Activated CD8-positive, alpha-beta memory T cell treated with anti-CD3 and anti-CD28 coated beads for 24 hours (primary cell): ENCODE data around the gene THOC6.

Source experiments
- DNase-seq: peaks from one replicate; pipeline ENCODE4 v3.0.0-alpha.2; 2020

The THOC6 gene

GRCh38 chr16:3017794-3018506 is 5.9 kb upstream of the THOC6 start, which contains the start of gene CLDN6:
Gene CLDN6, minus strand, starts transcription at chr16:3018183. Its CDS starts 2,162 bp downstream, at chr16:3016021.
- no peak for DNase-seq

GRCh38 chr16:3019594-3020246 is 4.1 kb upstream of the THOC6 start:
- DNase-seq = no peak

GRCh38 chr16:3020247-3020603 is 3.6 kb upstream of the THOC6 start, which contains the start of gene TNFRSF12A:
Gene TNFRSF12A, plus strand, starts transcription at chr16:3020368. Its CDS starts 30 bp downstream, at chr16:3020398.
- peak; percentile 86 for DNase-seq

DNA sequence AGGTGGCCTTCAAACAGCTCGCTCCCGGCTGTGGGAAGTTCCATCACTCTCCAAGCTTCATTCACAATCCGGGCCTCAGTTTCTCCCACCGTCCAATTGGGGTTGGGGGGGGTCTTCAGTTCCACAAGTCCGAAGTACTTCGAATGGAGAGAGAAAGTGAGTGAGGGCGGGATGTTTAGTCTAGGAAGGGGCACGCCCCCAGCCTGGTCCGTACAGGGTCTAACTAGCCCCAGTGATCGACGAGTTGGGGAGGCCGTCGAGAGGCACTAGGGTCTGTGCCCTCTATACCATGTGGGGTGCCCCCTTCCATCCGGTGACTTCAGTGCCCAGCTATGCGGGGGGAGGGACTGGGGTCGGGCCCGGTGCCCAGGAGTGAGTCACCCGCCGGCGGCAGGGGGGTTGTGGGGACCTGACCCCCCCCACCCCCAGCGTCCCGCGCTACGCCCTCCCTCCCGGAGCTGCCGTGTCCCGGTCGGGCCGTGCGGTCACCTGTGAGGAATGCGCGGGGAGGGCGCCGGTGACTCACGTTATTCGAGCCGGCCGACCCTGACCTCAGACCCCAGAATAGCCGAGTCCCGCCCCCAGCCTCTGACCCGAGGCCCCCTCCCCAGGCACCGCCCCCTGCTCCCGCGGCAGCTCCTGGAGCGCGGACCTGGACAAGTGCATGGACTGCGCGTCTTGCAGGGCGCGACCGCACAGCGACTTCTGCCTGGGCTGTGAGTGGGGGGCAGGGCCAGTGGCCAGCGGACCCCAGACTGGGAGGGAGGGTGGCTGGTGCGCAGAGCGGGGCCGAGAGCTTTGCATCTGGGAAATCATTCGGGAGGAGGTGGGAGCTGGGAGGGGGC is 3.0 kb upstream of the THOC6 start:
- DNase-seq = peak; percentile 79

- DNase-seq = peak; percentile 86
These were observed 2.2 kb upstream of the THOC6 start for GRCh38 chr16:3021449-3022207.

DNA sequence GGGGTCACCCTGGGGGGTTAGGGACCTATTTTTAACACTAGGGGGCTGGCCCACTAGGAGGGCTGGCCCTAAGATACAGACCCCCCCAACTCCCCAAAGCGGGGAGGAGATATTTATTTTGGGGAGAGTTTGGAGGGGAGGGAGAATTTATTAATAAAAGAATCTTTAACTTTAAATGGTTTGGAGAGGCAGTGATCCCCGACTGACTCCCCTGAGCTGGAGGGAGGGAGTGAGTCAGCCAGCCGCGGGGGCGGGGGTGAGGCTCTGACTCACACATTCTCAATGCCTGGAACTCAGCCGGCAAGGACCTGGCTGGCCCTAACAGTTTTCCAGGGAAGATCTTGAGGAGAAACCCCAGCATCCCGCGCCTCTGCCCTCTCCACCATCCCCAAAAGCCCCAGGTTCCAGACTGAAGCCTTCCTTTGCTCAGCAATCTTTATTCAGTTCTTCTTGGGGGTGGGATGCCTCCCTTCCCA is 1.6 kb upstream of the THOC6 start:
- DNase-seq = peak; percentile 93

GRCh38 chr16:3022684-3023414 is 986 bp upstream of the THOC6 start:
- peak; percentile 75 for DNase-seq

- DNase-seq = no peak
These were observed 493 bp upstream of the THOC6 start for GRCh38 chr16:3023415-3023668.

- no peak for DNase-seq
These were observed 1.5 kb downstream of the THOC6 start for GRCh38 chr16:3025032-3026002.

DNA sequence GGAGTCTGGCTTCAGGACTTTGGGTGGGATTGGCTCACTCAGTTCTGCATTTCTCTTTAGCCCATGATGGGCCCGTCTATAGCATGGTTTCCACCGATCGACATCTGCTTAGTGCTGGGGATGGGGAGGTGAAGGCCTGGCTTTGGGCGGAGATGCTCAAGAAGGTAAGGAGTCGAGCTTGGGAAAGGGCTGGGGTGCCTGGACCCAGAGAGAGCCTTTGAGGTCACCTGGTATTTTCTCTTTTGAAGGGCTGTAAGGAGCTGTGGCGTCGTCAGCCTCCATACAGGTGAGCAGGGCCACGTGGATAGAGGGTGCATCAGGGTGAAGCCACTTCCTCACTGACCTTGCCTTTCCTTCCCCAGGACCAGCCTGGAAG is 2.2 kb downstream of the THOC6 start:
- DNase-seq = no peak

DNA sequence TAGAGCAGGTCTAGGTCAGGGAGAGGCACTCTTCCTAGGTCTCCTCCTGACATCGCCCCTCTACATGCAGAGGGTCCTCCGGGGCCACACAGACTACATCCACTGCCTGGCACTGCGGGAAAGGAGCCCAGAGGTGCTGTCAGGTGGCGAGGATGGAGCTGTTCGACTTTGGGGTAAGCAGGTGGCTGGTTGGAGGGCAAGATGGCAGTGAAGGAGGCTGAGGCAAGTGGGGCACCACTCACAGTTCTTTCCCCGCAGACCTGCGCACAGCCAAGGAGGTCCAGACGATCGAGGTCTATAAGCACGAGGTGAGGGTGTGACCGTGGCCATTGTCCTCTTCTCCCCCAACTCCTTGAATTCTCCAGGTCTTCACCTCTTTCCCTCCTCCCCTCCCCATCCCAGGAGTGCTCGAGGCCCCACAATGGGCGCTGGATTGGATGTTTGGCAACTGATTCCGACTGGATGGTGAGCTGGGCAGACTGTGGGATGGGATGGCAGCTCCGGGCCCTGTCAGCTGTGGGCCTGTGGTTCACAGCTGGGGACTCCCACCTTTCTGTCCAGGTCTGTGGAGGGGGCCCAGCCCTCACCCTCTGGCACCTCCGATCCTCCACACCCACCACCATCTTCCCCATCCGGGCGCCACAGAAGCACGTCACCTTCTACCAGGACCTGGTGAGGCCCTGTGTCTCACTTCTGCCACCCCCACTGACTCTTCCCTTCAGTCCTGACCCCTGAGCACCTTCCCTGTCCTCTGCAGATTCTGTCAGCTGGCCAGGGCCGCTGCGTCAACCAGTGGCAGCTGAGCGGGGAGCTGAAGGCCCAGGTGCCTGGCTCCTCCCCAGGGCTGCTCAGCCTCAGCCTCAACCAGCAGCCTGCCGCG is 3.0 kb downstream of the THOC6 start:
- no peak for DNase-seq

- DNase-seq = no peak
These were observed 3.6 kb downstream of the THOC6 start for GRCh38 chr16:3027489-3027795.

DNA sequence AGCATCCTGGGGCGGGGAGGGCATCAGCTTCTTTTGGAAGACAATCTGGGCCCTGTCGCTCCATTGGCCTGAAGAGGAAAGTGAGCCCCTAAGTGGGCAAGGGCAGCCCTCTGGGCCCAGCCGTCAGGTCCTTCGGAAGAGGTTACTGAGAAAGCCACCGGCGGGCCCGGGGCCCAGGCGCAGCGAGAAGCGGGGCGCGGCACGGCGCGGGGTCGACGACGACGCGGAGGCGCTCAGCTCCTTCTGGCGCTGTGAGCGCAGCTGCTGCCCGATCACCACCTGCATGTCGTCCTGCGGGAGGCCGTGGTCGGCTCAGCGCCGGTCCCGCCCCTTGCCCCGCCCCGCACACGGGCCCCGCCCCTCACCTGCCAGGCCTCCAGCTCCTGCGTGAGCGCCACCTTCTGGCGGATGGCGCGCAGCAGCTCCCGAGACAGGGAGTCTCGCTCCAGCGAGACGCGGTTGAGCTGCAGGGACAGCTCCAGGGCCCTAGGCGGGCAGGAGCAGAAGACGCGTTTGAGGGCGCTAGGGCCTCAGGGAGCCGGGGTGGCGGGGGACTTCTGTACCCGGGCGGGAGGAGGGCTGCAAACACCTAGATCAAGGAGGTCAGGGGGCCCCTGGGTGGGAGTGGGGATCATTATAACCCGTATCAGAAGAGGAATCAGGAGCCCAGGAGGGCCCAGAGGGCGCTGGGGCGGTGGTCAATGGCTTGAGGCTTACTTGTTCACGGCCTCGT is 4.3 kb downstream of the THOC6 start:
- peak; percentile 95 for DNase-seq

DNA sequence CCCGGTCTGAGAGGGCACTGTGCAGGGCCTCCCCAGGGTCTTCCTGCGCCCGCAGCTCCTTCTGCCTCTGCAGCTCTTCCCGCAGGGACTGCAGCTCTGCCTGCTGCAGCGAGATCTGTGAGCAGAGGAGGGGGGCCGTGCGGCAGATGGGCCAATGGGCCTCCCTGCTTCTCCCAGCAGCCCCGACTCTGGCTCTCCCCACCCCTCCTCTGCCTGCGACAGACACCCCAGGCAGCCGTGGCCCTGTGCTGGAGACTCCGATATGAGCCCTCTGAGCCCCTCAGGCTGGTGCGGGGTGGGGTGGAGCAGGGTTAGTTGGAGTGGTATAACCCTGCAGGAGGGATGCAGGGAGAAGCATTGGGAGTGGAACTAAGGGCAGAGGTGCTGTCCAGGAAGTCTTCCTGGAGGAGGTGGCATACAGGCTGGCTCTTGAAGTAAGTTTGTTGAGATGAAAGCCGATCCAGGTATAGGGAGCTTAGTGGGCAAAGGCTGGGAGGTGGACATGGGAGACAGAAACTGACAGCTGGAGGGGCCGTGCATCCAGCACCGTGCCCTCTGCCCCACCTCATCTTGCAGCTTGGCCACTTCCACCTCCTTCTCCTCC is 5.0 kb downstream of the THOC6 start:
- DNase-seq = peak; percentile 68

DNA sequence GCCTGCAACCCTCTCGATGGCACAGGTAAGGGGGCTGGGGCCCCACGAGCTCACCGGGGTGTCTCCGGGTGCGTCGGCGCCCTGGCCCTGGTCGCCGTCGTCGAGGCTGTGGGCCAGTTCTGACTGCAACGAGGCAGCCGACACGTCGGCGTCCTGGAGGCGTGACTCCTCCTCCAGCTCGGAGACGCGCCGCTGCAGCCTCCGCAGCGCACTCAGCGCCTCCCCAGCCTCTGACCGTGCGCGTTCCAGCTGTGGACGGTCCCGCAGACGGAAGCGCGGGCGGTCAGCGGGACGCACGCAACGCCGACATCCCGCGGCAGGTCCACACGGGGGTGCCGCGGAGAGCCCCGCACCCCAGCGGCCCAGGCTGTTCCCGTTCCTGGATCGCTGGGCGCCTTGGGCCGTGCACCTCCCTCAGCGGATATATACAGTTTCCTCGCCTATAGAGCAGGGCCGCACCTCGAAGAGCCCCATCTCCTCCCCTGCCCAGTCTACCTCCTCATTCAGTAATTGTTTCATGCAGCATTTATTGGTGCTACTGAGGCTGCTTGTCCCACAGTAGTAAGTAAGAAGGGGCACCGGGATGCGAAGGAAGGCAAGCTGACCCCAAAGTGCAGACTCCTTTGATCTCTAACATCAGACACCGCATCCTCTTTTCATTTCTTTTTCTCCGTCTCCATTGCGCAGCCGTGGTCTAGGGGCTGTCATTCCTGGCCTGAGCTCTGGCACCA is 5.8 kb downstream of the THOC6 start:
- DNase-seq = peak; percentile 69

GRCh38 chr16:3030222-3031212 is 6.7 kb downstream of the THOC6 start:
- no peak for DNase-seq

DNA sequence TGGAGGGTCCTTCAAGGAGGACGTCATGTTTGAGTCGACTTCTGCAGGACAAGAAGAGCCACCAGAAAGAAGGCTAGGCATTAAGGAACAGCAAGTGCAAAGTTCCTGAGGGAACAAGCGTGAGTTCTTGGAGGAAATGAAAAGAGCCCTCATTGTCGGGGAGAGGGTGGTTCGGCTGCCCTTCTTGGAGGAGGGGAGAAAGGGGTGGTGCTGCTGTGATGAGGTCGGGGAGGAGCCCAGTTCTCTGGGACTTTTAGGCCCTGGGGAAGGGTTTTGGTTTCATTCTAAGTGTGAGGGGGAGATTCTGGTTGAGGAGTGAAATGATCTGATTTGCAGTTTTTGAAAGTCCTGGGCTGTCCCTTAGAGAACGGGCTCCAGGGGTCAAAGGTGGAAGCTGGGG is 8.8 kb downstream of the THOC6 start:
- no peak for DNase-seq
